GM12878 (cell line): ENCODE results near the gene RGS11.

ENCODE experiments used
- NFIC ChIP-seq: IDR thresholded peaks from 2 replicates; pipeline ENCODE4 v1.6.1; 2012; ENCODE audit warnings: low read depth, mild to moderate bottlenecking, inconsistent platforms, low read length, moderate library complexity
- POLR2A ChIP-seq: IDR thresholded peaks from 2 replicates; pipeline ENCODE4 v1.6.1; 2011; ENCODE audit warnings: low read depth, mild to moderate bottlenecking, low read length
- POLR2AphosphoS5 ChIP-seq: IDR thresholded peaks from 2 replicates; pipeline ENCODE4 v1.6.1; 2011; ENCODE audit warnings: mild to moderate bottlenecking, low read length, inconsistent platforms
- SP1 ChIP-seq: IDR thresholded peaks from one replicate; pipeline ENCODE4 v1.6.1; 2011; ENCODE audit warnings: low read depth, low read length
- SPI1 ChIP-seq: IDR thresholded peaks from 2 replicates; pipeline ENCODE4 v1.6.1; 2011; ENCODE audit warnings: low read depth, mild to moderate bottlenecking, low read length, moderate library complexity, borderline replicate concordance; ENCODE audit not compliant: insufficient read depth
- TF ChIP-seq, protein P1 (sequence below), 3 experiments: IDR thresholded peaks in 2 of 3; conservative IDR thresholded peaks in 1 of 3; 2 replicates each; pipeline ENCODE4 v1.5.1; 2011; ENCODE audit warnings: low read depth in 3 of 3, low read length in 3 of 3, mild to moderate bottlenecking in 3 of 3, control low read depth in 2 of 3, moderate library complexity in 2 of 3, inconsistent platforms in 1 of 3, mixed read lengths in 1 of 3; ENCODE audit not compliant: control insufficient read depth in 2 of 3, insufficient read depth in 1 of 3; ENCODE audit errors: extremely low read depth in 1 of 3

DNA sequence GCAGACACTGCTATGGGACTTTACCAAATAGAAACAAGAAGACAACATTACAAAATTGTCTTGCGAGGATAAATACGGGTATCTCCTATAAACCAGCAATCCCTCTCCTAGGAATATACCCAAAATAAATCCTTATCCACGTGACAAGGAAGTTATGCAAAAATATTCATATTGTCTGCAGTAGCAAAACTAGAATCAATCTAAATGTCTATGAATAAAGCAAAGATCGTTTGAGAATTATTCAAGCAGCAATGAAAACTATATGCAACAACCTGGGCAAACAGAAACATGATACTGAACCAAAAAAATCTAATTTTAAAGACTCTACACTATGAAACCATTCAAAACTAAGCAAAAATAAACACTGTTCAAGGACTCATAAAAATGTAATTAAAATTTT lies 55.7 kb downstream of the RGS11 start:
- TF ChIP-seq POLR2AphosphoS5 (no peak), POLR2A (no peak), NFIC (no peak), SPI1 (no peak), SP1 (no peak)
- TF ChIP-seq, protein P1, sequence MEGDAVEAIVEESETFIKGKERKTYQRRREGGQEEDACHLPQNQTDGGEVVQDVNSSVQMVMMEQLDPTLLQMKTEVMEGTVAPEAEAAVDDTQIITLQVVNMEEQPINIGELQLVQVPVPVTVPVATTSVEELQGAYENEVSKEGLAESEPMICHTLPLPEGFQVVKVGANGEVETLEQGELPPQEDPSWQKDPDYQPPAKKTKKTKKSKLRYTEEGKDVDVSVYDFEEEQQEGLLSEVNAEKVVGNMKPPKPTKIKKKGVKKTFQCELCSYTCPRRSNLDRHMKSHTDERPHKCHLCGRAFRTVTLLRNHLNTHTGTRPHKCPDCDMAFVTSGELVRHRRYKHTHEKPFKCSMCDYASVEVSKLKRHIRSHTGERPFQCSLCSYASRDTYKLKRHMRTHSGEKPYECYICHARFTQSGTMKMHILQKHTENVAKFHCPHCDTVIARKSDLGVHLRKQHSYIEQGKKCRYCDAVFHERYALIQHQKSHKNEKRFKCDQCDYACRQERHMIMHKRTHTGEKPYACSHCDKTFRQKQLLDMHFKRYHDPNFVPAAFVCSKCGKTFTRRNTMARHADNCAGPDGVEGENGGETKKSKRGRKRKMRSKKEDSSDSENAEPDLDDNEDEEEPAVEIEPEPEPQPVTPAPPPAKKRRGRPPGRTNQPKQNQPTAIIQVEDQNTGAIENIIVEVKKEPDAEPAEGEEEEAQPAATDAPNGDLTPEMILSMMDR (IDR thresholded peaks at IDR 0.05 in 2 of 3, conservative IDR thresholded peaks at IDR 0.05 in 1 of 3; ENCODE audit: control insufficient read depth in 2 of 3, extremely low read depth in 1 of 3, insufficient read depth in 1 of 3, low read depth in 3 of 3, low read length in 3 of 3): no peak
